Right kidney (tissue), 1 donor: Measurements from ENCODE around the gene MOGAT2.
"Not testable (repeated sequence)": the region's sequence is repeated elsewhere in the genome, so short reads cannot be mapped to it uniquely, and the experiment has no call there.

Source experiments
- DNase-seq: peaks from one replicate; pipeline ENCODE4 v3.0.0-alpha.2; 2016

Gene MOGAT2

DNA sequence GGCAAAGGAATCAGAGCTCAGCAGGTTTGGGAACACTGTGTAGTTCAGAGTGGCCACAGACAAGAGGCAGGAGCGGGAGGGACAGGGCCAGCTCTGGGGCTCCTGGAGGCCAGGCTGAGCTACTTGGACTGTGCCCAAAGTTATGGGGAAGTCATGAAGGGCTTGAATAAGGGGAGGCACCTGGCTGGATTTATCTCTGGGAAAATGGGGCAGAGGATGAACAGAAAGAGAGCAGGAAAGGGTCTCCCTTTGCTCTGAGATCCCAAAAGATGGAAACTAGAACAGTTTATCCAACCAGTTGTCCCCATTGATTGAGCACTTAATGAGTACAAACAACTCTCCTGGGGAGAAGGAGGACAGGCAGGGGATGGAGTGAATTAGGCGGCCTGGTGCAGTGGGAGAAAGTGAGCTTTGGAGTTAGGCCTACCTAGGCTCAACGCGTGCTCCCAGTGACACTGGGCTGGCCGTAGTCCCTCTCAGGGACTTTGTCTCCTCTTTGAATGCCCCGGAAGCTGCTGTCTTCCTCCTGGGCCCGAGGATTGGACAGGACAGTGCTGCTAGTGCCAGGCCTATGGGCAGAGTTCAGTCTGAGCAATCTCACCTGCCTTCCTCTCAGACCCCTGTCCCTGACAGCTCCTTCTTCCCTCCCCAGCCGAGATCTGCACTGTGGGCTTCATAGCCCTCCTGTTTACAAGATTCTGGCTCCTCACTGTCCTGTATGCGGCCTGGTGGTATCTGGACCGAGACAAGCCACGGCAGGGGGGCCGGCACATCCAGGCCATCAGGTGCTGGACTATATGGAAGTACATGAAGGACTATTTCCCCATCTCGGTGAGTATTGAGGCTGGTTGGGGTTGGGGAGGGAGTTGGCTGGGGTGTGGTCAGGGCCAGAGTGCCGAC lies 2.0 kb downstream of the MOGAT2 start:
- no peak for DNase-seq

DNA sequence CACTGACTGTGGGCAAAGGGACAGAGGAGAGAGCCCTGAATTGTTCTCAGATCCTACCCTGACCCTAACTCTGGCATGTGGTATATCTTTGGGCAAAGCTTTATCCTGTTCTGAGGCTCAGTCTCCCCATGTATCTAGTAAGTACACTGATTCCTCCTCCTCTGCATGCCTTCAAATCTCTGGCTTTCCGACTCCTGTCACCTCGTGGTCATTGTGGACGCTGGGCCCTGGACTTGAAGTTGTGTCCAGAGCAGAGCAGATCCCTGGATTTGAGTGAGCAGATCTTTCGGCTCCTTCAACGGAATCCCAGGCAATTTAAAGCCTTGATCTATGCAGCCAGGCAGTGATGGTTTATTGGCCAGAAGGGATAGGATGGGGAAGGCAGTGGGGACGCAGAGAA lies 3.0 kb downstream of the MOGAT2 start:
- DNase-seq: no peak

DNA sequence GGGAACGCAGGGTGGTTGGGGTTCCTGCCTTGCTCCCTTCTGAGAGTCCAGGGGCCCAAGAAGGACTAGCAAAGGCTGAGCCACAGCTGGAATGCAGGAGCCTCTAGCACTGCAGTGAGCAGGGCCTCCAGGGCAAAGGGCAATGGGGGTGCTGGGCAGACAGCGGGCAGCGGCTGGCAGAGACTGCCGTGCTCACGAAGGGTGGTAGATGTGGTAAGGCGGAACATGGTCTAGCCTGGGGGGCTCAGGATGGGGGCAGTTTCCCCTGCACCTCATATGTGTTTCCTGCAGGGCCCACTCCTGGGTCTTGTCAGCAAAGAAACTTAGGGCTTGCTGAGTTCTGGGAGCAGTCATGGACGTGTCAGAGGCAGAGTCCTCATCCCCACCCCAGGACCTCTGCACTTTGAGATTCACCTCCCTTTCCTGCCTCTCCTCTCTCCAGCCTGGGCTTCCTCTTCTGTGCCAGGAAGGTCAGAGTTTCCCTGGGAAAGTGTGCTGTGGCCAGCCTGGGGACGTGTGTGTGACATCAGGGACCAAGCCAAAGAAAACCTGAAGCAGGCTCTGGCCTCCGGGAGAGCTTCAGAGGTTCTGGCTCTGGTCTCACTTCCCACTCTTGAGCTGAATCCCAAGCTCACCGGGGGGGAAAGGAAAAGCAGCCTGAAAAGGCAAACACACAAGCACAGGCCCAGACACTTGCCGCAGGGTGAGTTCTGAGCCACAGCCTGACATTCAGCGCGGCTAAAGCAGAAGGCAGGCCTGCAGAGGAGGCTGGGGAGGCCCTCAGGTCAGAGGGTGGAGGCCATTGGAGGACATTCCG lies 4.4 kb downstream of the MOGAT2 start:
- DNase-seq: no peak

DNA sequence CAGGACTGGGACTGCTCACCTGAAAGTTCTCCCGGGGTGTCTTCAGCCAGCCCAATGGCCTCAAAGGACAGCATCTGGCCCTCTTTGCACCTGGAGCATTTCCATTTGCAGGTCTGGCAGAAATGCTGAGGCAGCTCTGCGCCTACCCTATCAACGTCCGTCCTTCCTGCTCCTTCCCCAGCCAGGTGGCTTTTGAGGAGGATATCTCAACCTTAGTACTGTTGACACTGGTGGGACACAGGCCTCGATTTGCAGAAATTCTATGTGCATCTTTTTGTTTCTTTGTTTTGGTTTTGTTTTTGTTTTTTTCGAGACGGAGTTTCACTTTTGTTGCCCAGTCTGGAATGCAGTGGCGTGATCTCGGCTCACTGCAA lies 5.0 kb downstream of the MOGAT2 start:
- DNase-seq: no peak

DNA sequence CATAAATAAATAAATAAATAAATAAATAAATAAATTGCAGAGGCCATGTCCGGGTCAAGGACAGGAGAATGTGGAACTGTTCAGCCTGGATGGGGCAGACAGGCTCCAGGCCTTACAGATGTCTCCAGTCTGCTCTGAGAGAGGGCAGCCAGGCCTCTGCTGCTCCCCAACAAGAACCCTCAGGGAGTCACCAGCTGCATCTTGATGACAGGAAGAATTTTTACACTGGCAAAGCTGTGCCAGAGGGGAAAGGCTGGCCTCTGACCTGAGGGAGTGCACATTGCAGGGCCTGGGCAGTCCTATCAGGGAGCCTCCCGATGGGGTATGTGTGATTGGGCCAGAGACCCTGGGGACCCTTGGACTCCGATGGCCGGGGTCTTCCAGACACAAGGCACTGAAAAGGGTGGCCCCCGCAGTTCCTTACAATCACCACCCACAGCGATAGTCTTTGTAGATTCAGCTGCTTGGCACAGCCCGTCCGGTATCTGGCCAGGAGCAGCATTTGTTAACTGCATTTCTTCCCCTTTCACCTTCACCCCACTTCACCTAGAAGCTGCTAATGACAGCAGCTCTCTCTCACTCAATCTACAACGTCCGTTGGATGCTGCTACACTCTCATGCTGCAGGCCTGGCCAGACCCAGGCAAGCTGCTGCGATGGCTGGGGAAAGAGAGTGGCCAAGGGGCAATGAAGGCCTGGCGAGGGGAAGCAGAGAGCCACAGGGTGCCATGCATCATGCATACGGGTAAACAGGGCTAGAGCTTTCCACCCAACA lies 8.1 kb downstream of the MOGAT2 start:
- DNase-seq: no peak

DNA sequence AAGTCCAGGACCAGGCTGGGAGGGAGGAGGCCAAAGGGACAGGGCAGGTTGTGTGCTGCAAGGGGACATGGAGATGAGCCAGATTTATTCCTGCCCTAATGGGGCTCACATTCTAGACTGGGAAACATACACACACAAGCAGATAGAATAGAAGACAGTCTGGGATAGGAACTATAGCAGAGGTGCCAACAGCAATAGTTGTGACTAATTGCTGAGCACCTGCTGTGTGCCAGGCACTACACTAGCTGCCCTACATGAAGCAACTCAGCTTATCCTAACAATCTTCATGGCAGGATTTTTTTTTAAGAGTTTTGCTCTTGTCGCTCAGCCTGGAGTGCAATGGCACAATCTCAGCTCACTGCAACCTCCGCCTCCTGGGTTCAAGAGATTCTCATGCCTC lies 11.4 kb downstream of the MOGAT2 start:
- no peak for DNase-seq

DNA sequence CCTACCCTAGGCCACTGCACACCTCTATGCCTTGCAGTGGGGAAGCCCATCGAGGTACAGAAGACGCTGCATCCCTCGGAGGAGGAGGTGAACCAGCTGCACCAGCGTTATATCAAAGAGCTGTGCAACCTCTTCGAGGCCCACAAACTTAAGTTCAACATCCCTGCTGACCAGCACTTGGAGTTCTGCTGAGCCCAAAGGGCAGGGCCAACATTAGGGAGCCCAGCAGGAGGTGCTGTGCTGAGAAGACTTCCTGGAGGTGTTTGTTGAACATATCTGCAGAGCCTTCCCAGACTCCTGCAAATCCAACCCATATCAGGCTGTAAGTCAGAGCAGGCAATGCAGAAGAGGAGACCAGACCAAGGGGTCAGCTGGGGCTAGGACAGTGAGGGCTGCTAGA lies 13.5 kb downstream of the MOGAT2 start:
- no peak for DNase-seq

DNA sequence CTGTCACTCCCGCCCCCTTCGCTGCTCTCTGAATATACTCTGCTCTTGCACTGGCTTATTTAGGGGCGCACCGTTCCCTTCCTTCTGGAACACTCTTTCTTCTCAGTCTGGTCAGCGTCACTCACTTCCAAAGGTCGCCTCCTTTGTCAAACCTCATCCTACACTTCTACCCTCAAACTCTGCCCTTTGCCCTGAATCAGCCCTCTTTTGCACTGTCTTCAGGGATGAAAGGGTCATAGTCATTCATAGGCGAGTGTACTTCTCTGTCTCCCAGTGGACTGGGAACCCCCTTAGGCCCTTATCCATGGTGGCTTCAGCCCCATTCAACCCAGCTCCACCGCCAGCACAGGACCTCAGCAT lies 15.4 kb downstream of the MOGAT2 start:
- DNase-seq: no peak

DNA sequence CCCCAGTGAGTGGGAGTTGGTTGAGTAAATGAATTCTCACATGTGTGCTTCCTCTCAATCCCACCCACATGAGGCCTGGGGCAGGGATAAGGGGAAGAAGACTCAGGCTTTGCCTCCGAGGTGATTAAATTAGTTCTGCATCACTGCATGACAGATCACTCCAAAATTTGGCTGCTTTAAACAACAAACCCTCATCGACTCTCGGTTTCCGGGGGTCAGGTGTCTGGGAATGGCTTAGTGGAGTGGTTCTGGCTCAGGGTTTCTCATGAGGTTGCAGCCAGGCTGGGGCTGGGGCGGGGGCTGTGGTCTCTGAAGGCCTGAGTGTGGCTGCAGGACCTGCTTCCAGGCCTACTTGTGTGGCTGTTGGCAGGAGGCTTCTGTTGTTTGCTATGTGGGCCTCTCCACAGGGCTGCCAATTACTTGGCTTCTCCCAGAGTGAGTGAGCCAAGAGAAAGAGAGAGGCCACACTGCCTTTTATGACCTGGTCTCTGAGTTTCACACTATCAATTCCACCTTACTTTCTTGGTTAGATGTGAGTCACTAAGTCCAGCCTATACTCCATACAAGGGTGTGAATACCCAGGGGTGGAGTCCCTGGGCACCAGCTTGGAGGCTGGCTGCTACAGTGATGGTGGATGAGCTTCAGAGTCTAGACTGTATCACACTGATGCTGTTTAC lies 15.9 kb downstream of the MOGAT2 start:
- DNase-seq: no peak

DNA sequence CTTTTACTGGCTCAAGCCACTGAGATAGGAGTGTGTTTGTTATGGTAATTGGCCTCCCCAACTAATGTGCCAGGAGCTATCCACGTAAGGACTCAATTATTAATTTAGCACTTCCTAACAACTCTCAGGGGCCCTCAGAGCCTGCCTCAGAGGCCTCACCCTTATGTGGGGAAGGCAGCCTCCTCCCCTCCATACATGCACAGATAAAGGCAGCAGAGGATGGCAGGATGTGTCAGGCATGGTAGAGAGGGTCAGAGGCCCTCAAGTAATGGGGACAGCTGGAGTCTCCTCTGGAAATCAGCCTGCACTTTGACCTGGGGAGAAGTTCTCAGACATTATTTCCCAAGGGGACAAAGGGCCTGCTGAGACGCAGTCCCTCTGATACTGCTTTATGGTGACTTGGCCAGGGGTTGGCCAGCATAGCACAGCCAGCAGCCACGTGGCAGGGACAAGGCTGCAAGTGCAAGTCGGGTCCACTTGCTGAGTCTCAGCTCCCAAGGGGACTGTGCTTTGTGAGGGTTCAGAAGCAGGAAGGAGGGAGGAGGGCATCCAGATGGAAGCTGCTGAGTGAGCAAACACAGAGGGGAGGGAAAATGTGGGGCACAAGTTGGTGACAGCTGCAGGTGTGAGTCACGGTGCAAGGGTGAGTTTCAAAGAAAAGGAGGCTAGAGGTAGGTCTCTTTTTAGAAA lies 17.0 kb downstream of the MOGAT2 start:
- DNase-seq: no peak

DNA sequence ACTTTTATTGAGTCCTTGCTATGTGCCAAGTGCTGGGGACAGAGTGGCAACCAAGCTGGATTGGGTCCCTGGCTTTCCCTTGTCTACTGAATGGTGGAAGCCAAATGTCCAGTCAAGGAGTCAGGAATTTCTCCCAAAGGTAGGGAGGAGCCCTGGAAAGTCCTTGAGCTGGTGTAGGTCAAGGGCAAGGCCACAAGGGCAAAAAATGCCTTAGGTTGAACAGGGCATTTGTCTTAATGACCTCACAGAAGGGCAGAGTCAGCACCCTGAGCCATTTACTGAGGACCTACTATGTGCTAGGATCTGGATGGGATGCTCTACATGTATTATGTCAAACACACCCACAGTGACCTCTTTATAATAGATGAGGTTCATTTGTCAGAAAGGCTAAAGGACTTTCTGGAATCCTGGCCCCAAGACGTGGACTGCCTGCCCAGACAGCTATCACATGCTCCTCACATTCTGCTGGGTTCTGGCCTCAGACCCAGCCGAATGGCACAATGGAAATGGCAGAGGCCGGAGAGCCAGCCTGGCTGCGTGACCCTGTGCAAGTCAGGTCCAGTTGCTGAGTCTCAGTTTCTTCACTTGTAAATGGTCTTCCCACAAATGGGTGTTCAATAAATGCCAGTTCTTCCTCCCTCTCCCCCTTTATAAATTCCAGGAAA lies 17.7 kb downstream of the MOGAT2 start:
- no peak for DNase-seq

DNA sequence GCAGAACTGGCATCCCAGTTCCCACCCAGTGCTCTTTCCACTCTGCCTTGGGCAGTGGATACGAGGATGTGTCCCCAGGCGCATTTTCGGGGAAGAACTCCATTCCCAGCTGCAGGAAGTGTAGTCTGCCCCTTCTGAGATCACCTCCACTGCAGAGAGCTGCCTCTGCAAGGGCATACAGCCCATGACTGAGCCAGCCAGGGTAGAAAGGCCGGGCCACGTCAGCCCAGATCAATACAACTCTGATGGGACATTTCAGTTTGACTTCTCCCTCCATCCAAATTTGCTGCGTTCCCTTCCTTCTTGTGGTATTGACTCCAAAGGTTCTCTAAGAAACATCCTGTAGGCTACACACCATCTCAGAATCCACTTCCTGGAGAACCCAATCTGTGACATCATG lies 19.7 kb downstream of the MOGAT2 start:
- DNase-seq: no peak

DNA sequence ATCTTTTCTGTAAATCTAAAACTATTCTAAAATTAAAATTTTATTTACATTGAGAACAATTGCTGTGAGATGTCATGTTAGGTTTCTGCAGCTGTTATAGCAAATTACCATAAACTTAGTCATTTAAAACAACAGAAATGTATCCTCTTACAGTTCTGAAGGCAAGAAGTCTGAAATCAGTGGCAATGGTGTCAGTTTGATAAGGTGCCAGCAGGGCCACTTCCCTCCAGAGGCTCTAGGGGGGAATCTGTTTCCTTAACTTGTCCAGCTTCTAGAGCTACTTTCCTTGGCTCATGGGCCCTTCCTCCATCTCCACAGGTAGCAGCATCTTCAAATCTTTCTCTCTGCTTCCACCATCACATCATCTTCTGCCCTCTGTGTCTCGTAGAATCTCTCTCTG lies 23.0 kb downstream of the MOGAT2 start:
- no peak for DNase-seq

DNA sequence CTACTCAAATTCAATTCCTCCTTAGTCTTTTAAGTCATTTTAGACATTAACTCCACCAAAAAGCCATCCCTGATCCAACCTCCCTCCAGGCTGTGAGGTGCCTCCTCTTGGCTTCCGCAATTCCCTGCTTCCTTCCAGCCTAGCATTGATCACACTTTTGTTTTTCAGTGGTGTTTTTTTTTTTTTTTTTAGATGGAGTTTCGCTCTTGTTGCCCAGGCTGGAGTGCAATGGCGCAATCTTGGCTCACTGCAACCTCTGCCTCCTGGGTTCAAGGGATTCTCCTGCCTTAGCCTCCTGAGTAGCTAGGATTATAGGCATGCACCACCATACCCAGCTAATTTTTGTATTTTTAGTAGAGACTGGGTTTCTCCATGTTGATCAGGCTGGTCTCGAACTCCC lies 25.5 kb downstream of the MOGAT2 start:
- DNase-seq: not testable (repeated sequence)

DNA sequence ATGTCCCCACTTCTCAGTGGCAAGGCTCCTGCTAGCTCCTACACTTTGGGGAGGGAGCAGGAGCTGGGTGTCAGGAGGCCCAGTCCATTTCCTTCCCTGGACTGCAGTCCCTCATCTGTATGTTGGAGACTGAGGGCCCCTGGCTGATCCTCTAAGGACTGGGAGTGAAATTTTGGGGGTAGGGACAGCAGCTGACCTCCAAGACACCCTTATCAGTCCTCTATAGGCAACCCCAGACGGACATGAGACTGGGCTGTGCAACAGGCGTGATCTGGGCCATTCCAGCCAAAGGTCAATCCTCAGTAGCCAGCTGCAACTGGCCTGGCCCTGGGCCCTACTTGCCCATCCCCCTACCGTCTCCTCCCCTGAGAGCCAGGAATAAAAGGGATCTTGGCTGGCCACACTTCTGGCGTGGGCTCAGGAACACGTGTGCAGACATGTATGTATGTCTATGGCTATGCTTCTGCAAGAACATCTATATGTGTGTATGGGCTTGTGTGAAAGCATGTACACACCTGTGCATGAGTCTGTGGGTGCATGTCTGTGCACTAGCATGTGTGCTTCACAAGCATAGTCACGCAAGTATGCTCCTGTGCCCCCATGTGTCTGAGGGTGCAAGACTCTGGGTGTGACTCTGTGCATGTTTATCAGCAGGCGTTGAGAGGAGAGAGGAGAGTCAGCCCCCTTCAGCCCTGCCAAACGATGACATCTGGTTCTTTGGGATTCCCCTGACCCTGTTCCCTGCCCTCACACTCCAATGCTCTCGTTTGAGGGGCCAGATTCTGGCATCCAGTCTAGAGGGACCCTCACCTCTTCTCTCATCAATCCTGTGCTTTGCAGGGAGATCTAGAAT lies 26.3 kb downstream of the MOGAT2 start:
- no peak for DNase-seq

DNA sequence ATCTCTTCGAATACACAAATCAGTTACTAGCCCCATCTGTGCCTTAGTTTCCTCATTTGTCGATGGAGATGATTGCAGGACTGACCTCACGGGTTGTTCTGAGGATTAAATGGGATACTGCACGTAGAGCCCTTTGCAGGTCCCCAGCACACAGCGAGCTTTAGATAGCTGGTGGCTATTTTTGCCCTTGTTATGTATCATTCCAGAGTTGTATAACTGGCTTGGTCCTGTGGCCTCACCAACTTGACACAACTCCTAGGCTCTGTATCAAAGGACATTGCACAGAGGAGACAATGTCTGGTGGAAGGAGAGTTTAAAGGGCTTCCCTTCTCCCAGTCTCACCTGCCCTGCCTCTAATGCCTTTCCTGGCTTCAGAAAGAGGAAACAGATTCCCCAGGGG lies 28.2 kb downstream of the MOGAT2 start:
- no peak for DNase-seq

DNA sequence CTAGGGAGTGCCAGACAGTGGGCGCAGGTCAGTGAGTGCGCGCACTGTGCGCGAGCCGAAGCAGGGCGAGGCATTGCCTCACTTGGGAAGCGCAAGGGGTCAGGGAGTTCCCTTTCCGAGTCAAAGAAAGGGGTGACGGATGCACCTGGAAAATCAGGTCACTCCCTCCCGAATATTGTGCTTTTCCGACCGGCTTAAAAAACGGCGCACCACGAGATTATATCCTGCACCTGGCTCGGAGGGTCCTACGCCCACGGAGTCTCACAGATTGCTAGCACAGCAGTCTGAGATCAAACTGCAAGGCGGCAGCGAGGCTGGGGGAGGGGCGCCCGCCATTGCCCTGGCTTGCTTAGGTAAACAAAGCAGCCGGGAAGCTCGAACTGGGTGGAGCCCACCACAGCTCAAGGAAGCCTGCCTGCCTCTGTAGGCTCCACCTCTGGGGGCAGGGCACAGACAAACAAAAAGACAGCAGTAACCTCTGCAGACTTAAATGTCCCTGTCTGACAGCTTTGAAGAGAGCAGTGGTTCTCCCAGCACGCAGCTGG lies 31.2 kb downstream of the MOGAT2 start:
- DNase-seq: not testable (repeated sequence)

DNA sequence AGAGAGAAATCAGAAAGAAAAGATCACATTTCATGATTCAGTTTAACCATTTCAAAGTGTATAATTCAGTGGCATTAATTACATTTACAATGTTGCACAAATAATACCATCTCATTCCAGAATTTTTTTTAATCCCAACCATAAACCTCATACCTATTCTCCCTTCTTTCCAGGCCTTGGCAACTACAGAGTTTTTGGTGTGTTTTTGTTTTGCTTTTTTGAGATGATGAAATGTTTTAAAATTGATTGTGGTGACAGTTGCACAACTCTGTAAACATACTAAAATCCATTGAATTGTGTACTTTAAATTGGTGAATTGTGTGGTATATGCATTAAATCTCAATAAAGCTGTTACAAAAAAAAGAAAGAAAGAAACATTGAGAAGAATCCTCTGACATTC lies 37.3 kb downstream of the MOGAT2 start:
- not testable (repeated sequence) for DNase-seq

DNA sequence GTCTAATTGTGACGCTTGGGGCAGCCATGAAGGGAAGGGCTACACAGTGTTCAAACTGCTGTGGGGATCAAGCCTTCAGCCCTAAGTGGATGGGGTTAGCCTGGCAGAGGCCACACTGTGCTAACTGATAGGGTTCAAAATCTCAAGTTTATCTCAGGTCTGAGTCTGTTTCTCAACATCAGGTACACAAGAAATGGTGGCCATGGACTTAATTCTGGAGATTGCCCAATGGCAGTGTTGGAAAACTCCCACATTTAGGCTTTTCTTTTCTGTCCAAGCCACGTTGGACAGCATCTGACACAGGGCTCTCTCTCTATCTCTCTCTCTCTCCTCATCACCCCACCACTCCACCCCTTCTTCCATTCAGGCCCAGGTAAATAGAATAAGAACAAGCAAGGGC lies 40.0 kb downstream of the MOGAT2 start:
- DNase-seq: no peak

DNA sequence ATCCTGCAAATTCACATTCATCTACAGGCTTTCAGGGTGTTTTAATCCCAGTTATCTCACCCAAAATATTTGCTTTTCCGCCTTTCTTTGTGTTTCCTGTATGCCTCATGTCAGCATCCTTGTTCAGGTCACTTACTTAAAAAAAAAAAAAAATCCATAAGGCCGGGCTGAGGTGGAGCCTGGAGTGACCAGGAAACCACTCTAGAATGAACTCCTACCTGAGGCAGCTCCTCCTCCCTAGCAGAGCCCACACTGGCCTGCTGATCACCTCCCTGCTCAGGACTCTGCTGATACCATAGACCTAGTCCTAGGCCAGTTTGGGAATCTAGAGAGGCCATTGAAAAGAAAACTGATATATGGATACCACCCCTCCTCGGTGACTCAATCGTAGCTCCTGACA lies 42.2 kb downstream of the MOGAT2 start:
- DNase-seq: no peak
